ENCODE results near the gene LLGL2.
A peak's percentile ranks its signal among the peaks of the same experiment; 100 is the strongest.

Gene LLGL2

GRCh38 chr17:75504347-75505151 is 20.9 kb upstream of the LLGL2 start:
- H3K4me3 ChIP-seq (replicated peaks; ENCODE audit: low read depth, low read length), result no peak overlapping the region
- no peaks in the 10 kb centered on the region; the same call in 1 of the 2 replicates for H3K36me3 ChIP-seq (ENCODE audit: control insufficient read depth, insufficient read depth, low read length)
- no peaks in the 10 kb centered on the region for H3K27me3 ChIP-seq (replicated peaks; ENCODE audit: control insufficient read depth, insufficient read depth, low read length)
- DNase-seq (ENCODE audit: extremely low read depth, insufficient read length), result no peak
- TF ChIP-seq, protein P1, sequence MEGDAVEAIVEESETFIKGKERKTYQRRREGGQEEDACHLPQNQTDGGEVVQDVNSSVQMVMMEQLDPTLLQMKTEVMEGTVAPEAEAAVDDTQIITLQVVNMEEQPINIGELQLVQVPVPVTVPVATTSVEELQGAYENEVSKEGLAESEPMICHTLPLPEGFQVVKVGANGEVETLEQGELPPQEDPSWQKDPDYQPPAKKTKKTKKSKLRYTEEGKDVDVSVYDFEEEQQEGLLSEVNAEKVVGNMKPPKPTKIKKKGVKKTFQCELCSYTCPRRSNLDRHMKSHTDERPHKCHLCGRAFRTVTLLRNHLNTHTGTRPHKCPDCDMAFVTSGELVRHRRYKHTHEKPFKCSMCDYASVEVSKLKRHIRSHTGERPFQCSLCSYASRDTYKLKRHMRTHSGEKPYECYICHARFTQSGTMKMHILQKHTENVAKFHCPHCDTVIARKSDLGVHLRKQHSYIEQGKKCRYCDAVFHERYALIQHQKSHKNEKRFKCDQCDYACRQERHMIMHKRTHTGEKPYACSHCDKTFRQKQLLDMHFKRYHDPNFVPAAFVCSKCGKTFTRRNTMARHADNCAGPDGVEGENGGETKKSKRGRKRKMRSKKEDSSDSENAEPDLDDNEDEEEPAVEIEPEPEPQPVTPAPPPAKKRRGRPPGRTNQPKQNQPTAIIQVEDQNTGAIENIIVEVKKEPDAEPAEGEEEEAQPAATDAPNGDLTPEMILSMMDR (IDR thresholded peaks at IDR 0.05; ENCODE audit: insufficient read depth, low read length, poor library complexity, severe bottlenecking), result peak; percentile 86

DNA sequence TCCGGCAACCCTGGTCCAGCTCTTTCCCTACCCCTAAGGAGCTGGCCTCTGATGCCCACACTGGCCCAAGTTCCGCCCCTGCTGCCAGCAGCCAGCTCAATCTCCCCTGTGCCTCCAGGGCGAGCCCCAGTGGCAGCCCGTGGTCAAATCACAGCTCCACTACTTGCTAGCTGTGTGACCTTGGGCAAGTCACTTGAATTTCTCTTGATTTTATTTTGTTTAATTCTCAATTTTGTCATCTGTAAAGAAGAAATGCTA is 20.4 kb upstream of the LLGL2 start:
- TF ChIP-seq, protein P1 (IDR thresholded peaks at IDR 0.05; ENCODE audit: insufficient read depth, low read length, poor library complexity, severe bottlenecking), result no peak
- no peak for DNase-seq (ENCODE audit: extremely low read depth, insufficient read length)
- Histone ChIP-seq H3K4me3 (replicated peaks; ENCODE audit: low read depth, low read length) (no peak overlapping the region), H3K36me3 (ENCODE audit: control insufficient read depth, insufficient read depth, low read length) (no peaks in the 10 kb centered on the region; the same call in 1 of the 2 replicates), H3K27me3 (replicated peaks; ENCODE audit: control insufficient read depth, insufficient read depth, low read length) (no peaks in the 10 kb centered on the region)

- no peaks in the 10 kb centered on the region; the same call in 1 of the 2 replicates for H3K36me3 ChIP-seq (ENCODE audit: control insufficient read depth, insufficient read depth, low read length)
- DNase-seq (ENCODE audit: extremely low read depth, insufficient read length), result no peak
Measured at GRCh38 chr17:75505640-75506039, 19.9 kb upstream of the LLGL2 start.

DNA sequence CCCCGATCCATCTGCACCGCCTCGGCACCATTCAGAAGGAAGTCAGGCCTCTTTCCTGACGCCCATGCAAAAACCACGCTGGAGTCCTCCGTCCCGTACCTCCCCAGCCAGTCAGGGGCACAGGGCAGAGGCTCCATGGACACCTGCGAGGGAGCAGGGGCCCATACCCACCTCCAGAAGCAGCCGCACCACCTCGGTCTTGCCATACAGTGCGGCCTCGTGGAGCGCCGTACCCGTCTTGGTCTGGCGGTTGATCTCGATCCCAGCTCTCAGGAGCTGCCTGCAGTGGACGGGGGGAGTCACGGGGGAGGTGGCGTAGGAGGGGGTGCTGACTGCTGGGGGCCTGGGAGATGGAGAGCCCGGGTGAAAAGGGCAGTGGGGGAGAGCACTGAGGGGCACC is 19.4 kb upstream of the LLGL2 start:
- Histone ChIP-seq H3K36me3 (ENCODE audit: control insufficient read depth, insufficient read depth, low read length) (no peaks in the 10 kb centered on the region), H3K27me3 (replicated peaks; ENCODE audit: control insufficient read depth, insufficient read depth, low read length) (no peaks in the 10 kb centered on the region), H3K4me3 (replicated peaks; ENCODE audit: low read depth, low read length) (no peak overlapping the region)
- no peak for DNase-seq (ENCODE audit: extremely low read depth, insufficient read length)
- TF ChIP-seq, protein P1 (IDR thresholded peaks at IDR 0.05; ENCODE audit: insufficient read depth, low read length, poor library complexity, severe bottlenecking), result no peak

More at GRCh38 chr17:75505640-75506039, 19.9 kb upstream of the LLGL2 start:
- TF ChIP-seq, protein P1 (IDR thresholded peaks at IDR 0.05; ENCODE audit: insufficient read depth, low read length, poor library complexity, severe bottlenecking), result no peak
- Histone ChIP-seq H3K4me3 (replicated peaks; ENCODE audit: low read depth, low read length) (no peak overlapping the region), H3K27me3 (replicated peaks; ENCODE audit: control insufficient read depth, insufficient read depth, low read length) (no peaks in the 10 kb centered on the region)

DNA sequence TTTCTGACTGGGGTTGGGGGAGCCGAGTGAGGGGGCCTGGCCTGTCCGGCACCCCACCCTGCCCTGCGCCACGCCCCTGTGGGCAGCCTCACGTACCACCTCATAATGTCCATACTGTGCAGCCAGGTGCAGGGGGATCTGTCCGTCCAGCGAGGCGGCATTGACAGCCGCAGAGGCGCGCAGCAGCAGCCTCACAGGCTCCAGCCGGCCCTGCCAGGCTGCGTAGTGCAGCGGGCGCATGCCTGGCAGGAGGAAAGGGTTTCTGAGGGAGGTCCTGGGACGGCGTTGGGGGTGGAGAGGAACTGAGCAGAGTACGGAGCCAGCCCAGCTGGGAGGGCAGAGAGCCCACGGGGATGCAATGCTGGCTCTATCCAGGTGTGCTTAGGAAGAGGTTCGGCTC is 18.6 kb upstream of the LLGL2 start:
- Histone ChIP-seq H3K36me3 (ENCODE audit: control insufficient read depth, insufficient read depth, low read length) (no peaks in the 10 kb centered on the region), H3K27me3 (replicated peaks; ENCODE audit: control insufficient read depth, insufficient read depth, low read length) (no peaks in the 10 kb centered on the region), H3K4me3 (replicated peaks; ENCODE audit: low read depth, low read length) (no peak overlapping the region)
- no peak for DNase-seq (ENCODE audit: extremely low read depth, insufficient read length)
- TF ChIP-seq, protein P1 (IDR thresholded peaks at IDR 0.05; ENCODE audit: insufficient read depth, low read length, poor library complexity, severe bottlenecking), result no peak
